Epithelial cell of proximal tubule (primary cell): ENCODE measurements around the gene TP53AIP1. TPM values are rescaled to one million over a fixed set of nuclear protein-coding genes. Genes with fewer than 3 reads are reported as not detected.
A peak's percentile ranks its signal among the peaks of the same experiment; 100 is the strongest.

Experiments used
- DNase-seq: peaks from one replicate; pipeline ENCODE4 v3.0.0-alpha.2; 2011; ENCODE audit warnings: low read depth
- H3K4me3 ChIP-seq: 2 replicates; pipeline ENCODE4 v1.5.1; 2011; ENCODE audit warnings: low read depth, mild to moderate bottlenecking, low read length
- total RNA-seq: library from RNA; depleted of rRNA; stranded (reverse); fragments of >200 nt; gene quantifications from 2 replicates; pipeline ENCODE4 v1.2.3, GENCODE V29; 2015
- TF ChIP-seq, protein P1 (sequence below): conservative IDR thresholded peaks from 2 replicates; pipeline ENCODE4 v1.5.1; 2012; ENCODE audit warnings: low read depth, mild to moderate bottlenecking, low read length

TP53AIP1 gene
- total RNA-seq, 1 donor from 2014 or later = not detected

GRCh38 chr11:128908391-128909246 lies 34.1 kb downstream of the TP53AIP1 start:
- no peak overlapping the region for H3K4me3 ChIP-seq

DNA sequence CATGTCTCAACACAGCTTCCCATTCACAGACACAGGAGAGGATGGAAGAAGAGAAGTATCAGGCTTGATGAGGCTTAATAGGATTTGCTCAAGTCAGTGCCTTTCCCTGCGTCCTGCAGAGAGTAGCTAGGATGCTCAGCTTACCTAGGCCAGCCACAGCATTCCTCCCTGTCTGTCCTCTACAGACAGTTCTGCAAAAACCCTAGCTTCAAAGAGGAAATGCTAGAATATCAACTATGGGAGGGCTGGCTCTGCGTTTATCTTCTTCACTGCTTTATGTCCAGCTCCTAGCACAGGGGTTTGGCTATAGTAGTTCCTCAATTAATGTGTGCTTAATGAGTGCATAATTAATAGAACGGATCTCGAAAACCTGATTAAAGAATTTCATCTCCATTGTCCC lies 35.1 kb downstream of the TP53AIP1 start:
- DNase-seq = no peak
- TF ChIP-seq, protein P1, sequence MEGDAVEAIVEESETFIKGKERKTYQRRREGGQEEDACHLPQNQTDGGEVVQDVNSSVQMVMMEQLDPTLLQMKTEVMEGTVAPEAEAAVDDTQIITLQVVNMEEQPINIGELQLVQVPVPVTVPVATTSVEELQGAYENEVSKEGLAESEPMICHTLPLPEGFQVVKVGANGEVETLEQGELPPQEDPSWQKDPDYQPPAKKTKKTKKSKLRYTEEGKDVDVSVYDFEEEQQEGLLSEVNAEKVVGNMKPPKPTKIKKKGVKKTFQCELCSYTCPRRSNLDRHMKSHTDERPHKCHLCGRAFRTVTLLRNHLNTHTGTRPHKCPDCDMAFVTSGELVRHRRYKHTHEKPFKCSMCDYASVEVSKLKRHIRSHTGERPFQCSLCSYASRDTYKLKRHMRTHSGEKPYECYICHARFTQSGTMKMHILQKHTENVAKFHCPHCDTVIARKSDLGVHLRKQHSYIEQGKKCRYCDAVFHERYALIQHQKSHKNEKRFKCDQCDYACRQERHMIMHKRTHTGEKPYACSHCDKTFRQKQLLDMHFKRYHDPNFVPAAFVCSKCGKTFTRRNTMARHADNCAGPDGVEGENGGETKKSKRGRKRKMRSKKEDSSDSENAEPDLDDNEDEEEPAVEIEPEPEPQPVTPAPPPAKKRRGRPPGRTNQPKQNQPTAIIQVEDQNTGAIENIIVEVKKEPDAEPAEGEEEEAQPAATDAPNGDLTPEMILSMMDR = no peak
- H3K4me3 ChIP-seq = no peak overlapping the region

More at GRCh38 chr11:128908391-128909246, 34.1 kb downstream of the TP53AIP1 start:
- no peak for DNase-seq
- TF ChIP-seq, protein P1 = no peak

GRCh38 chr11:128906185-128907050 lies 36.3 kb downstream of the TP53AIP1 start:
- TF ChIP-seq, protein P1 = no peak
- peak overlapping the region; percentile 59 for H3K4me3 ChIP-seq
- no peak for DNase-seq

DNA sequence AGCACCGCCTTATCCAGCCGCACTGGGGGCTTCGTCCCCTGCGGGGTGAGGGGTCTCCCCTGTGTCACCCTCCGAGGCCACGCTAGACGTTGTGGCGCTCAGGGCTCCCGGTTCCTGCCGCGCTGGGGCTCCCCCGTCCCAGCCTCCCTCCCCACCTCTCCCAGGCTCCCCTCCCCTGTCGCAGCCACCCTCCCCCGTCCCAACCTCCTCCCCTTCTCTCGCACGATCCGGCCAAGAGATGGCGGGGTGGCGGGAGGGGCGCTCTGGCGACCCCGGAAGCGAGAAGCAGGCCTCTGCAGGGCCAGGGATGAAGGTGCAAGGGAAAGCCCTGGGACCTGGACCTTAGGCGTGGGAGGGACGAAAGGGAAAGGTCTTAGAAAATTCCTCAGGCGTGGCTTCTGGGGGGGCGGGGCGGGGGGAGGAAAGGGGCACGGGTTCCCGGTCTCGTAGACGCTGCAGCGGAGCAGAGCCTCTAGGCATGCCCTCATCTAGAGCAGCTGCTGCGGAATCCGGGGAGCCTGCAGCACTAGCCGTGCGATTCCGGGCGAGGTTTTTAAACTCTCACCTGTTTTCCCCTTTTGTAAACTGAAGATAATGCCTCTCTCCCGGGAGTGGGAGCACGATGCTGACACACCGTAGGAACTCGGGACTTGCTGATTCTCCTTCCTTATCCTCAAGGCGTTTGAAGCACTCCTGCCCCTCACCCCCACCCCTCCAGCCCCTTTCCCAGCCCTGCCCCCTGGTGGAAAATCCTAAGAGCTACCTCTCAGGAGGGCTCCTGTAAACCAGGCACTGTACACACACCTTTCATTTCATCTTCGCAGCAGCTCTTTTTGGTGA lies 37.1 kb downstream of the TP53AIP1 start:
- no peak for DNase-seq
- TF ChIP-seq, protein P1 = peak; percentile 56
- peak overlapping the region; percentile 59 for H3K4me3 ChIP-seq

DNA sequence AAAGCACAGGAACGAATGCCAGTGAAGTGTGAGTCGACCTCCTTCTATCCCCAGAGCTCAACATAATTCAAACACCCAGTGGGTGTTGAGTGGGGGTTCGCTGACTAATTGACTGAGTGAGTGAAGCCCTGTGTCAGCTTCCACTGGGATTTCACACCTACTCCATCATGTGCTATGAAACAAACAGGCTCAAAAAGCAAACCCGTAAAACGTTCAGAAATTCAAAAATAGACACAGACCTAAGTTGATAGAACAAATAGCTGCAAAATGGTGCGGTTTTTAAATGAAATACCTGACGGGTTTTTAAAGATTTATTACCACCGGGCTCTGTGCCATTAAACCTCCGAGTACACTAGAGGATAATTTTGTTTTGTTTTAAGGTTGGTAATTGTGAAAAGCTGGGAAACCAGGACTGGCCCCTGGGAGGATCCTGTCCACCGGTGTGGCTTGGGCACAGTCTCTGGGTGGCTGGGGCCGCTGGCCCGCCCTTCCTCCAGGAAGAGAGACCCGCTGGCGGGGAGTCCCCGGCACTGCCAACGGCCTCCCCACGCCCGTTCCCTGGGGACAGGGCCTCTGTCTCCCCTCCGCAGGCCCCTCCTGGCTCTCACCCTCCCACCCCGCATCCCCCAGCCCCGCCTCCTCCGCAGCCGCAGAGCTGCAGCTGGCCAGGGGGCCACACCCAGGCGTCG lies 37.9 kb downstream of the TP53AIP1 start:
- TF ChIP-seq, protein P1 = no peak
- DNase-seq = no peak
- peak overlapping the region; percentile 59 for H3K4me3 ChIP-seq

DNA sequence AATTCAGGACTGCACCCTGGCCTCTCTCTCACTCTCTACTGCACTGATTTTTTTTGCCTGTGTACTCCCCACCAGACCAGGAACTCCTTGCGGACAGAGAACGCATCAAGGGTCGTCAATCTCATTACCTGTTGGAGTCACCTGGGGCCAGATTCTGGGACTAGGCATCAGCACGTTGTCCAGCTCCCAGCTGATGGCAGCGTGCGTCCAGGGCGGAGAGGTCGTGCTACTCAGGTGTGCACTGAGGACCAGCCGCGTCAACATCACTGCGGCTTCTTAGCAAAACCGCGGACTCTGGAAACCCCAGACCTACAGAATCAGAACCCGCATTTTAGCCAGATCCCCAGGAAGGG lies 38.4 kb downstream of the TP53AIP1 start:
- DNase-seq = no peak
- TF ChIP-seq, protein P1 = no peak
- H3K4me3 ChIP-seq = no peak overlapping the region
